SK-N-DZ (cell line): ENCODE results near the gene TUBB1.
"Not testable (repeated sequence)": the region's sequence is repeated elsewhere in the genome, so short reads cannot be mapped to it uniquely, and the experiment has no call there.

Experiments used
- DNase-seq: peaks from one replicate; pipeline ENCODE4 v3.0.0-alpha.2; 2015; ENCODE audit warnings: low spot score

TUBB1 gene

DNA sequence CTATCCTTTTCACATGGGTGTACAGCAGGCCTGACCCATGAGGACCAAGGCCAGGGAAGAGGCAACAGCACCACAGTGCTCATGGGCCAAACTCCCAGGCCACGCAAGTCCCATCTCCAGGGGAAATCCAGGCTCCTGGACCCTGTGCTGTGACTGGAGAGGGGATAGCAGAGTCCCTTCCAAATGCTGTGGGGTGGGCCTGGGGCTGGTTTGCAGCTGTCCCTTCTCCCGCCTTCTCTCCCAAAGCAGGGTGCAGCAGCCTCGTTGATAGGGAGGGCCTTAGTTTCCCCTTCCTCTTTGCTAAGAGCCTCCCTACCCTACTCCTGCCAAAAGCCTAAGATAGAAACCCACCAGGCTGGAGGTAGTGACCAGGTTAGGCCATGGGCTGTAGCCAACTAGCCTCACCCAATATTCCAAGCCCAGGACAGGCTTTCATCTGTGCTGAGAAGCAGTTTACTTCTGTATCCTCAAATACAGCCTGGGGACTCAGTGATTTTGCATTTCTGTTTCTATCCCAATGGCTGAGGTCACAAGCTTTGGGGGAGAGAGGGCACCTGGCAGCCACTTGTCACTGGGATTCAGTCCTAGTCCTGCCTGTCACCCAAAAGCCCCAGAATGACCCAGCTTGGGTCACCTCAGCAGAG, 13.6 kb upstream of the TUBB1 start:
- no peak for DNase-seq

DNA sequence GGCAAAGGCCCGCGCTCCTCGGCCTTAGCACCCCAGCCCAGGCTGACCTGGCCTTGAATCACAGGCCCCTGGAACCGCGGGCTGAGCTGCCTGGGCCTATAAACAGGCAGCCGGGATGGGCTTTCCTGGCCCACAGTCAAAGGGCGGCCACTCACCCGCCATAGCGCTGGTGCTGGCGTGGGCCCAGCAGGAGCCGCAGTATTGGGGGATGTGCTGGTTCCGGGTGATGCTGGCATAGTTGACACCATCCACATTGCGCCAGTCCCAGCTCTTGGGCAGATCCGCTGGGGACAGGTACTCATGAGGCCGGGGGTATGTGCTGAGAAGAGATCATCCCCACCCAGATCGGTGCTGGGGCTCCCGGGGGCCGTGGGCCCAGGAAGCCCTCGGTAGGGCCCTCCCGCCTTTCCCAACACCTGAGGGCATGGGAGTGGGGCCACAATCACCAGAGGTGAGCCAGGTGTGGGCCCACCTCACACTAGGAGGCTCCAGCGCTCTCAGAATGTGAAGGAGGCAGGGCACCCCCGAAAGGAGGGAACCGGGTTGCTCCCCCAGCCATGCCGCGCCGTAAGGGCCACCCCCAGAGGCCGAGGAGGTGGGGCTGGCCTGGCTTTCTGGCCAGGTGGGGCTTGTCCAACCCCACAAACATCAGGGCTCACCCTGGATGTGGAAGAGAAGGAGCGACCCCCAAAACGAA, 12.9 kb upstream of the TUBB1 start:
- DNase-seq: no peak

- DNase-seq: no peak
Measured at GRCh38 chr20:59006864-59007664, 12.2 kb upstream of the TUBB1 start, which contains the start of gene CTSZ. Gene CTSZ, minus strand, starts transcription at chr20:59007254. Its CDS starts 126 bp downstream, at chr20:59007128.

DNA sequence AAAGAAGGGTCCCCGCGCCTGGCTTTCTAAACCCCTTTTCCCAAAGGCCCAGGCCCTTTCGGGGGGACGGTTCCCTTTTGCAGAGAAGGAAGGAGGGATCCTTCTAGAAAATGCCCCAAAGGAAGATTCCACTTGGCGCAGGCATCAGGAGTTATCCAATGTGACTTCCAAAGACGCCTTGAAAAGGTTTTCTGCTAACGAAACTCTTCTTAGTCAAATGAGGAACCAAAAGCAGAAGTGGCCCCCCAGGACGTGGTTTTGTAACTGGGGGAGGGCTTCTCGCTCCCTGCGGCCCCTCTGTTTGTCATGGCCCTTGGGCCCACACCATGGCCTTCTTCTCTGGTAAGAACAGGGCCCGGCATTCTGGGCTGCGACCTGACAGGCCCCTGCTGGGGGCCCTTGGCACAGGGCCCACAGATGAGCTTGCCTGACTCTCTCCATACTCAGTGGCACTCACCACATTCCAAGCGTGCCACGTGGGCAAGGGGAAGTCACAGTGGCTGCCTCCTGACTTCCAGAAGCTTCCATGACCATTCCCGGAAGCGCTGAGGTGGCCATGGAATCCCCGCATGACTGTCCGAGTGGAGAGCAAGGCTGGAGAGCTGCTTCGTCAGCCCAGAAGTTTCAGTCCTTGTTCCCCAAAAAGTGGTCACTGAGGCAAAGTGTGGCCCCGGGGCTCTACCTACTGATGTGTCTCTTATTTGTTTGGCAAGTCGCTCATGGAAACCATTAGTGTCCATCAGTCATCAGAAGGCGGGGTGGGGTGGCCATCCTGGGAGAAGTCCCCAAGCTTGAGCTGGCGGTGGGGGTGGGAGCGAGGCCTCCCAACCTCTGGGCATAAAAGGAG, 11.3 kb upstream of the TUBB1 start:
- DNase-seq: no peak

- no peak for DNase-seq
Measured at GRCh38 chr20:59008715-59009336, 10.4 kb upstream of the TUBB1 start.

GRCh38 chr20:59010321-59010994, 8.8 kb upstream of the TUBB1 start:
- DNase-seq: no peak

DNA sequence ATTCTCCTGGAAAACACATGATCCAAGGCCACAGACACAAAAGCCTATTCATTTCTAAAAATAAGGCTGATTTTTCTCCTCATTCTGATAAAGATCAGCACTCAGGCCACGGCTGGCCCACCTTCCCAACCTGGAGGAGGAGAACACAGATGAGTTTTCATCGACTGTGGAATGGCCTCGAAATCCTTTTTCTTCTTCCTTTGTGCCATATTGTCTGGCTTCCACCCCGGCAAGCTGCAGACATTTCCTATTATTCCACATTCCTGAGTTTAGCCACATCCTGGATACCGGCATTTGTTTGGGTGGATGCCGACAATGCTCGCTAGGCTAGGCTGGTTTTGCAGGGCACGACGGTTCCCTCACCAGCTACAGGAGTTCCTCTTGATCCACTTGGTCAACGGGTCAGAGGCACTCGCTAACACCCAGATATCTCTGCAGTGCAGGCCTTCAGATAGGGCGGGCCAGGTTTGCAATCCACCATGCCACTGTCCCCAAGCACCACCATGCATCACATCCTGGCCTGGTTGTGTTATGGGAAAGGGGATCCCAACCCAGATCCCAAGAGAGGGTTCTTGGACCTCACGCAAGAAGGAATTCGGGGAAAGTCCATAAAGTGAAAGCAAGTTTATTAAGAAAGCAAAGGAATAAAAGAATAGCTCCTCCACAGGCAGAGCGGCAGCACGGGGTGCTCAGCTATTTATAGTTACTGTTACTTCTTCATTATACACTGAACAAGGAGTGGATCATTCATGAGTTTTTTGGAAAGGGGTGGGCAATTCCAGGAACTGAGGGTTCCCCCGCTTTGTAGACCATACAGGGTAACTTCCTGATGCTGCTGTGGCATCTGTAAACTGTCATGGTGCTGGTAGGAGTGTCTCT, 8.0 kb upstream of the TUBB1 start:
- DNase-seq: no peak

- DNase-seq: not testable (repeated sequence)
Measured at GRCh38 chr20:59011874-59012157, 7.4 kb upstream of the TUBB1 start.

DNA sequence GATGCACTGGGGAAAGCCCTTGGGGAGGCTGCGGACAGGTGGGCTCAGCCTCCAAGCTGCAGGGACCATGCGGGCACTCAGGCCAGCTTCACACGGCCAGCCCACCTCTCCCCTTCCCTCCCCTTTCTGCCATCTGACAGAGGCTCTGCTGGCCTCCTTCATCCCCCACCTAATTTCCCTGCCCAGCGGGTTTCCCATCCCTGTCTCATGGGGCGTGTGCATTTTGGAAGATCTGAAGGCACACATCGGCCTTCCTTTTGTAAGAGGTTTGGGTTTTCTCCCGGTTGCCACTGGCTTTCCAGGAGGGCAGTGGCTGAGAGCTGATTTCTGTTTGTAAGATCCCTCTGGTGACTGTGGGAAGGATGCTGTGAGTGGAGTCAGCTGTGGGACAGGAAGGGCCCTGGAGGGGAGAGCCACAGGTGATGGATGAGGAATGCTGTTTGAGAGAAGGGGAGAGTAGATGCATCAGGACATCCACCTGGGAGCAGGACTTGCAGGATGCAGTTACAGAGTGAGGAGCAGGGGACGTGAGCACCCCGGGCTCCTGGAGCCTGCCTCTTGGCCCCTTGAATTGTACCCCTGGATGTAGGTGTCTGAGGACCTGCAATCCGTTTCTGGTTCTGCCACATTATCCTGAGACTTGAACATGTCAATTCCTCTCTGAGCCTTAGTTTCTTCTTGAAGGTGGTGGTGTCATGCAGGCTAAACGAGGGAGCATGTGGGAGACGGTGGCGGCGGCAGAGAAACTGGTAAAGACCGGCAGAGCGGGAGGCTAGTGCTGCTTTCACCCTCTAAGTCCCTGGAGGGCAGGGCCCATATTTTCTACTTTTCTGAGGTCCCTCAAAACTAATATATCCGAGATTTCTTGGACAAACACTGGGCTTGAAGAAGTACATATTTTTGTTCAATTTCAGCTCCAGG, 5.9 kb upstream of the TUBB1 start:
- no peak for DNase-seq

DNA sequence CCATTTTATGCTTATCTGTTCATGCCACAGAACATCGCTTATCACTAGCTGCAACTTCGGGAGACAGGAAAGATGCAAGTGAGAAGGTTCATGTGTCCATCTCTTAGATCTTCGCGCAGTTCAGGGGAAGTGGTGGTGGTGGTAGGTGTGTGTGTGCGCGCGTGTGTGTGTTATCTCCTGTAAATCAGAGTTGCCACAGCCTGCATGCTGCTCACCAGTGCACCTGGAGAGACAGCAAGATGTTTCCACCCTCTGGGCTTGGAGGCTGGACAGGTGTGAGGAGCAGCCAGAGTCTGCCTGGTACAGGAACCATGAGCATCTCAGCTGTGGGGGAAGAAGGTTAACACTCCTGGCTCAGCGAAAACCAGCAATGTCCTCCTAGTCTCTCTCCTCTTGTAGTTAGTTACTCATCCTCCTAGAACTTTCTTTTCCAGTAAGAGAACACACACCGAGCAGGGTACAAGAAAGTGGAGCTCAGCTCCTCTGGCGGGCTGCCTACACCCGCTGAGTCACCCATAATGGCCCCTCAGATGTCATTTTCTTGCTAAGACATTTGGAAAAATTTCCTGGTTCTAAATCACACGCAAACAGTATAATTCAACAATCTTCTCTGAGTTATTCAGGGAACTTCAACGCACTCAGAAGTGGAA, 5.1 kb upstream of the TUBB1 start:
- DNase-seq: no peak

DNA sequence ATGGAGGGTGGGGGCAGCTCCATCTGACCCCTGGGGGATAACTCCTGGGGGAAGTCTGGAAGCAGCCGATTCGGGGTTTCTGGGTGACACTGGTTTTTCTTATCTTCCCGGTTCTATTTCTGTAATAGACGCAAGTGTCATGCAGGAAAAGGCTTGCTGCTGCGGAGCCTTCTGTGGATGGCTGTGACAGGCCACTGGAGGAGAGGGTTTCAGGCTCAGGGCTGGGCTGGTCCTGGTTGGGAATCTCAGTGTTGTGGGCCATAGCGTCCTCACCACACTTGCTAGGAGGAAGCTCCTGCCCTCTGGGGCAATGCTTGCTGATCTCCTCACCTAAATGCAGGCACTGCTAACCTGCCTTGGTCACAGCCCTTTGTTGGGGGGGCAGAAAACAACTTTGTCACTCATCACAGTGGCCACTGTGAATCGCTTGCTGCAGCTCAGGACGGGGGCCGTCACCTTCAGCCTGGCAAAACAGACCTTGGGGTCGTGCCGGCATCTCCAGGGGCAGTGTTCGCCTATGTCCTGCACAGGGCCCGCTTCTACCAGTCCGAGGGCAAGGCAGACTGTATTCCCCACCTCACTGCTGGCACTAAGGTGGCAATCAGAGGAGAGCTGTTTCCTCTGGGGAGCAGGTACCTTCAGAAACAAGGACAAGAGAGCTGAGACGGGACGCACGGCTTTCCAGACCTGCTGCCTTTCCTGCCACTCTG, 4.4 kb upstream of the TUBB1 start:
- no peak for DNase-seq

DNA sequence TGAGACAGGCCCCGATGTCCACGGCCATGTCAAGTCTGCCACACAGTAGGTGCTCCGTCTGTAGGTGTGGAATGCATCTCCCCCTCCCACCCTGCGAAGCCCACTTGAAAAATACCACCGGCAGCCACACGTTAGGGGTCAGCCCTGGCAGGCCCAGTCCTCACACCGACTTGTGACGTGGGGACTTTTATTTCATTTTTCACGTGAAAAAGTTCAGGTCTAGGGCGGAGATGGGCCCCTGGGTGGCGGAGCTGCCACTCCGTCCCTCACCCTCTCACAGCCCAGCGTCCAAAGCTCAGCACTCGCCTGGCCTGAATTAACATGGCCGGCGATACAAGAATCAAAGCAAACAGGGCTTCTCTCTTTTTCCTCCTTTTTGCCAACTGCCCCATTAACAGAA, 3.8 kb upstream of the TUBB1 start:
- no peak for DNase-seq

GRCh38 chr20:59015812-59016711, 3.2 kb upstream of the TUBB1 start:
- DNase-seq: peak; percentile 79

DNA sequence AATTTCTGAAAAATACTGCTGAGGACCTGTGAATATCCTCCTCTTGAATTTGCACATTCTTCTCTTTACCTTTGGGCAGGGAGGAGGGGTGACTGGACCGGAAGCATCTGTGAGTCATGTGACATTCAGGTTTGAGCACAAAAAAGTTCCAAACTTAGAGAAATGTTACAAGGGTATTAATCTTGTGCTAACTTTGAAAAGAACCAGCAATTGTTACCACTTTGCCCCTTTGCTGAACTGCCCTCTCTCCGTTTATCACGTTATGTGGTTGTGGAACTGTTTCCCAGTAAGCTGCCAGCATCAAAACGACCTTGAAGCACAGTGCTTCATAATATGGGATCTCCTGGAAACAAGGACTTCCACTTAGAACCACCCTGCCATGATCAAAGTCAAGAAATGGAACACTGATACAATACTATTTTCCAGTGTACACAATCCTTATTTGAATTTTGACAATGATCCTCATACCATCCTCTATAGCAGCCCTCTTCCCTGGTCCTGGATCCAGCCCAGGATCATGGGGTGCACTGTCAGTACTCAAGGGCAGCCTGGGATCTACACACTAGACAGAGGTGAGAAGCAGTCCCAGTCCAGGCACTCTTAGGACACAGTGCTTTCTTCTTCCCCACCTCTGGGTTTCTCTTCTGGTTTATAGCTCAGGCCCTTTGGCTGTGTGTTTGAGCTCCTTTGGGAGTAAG, 2.3 kb upstream of the TUBB1 start:
- DNase-seq: no peak

DNA sequence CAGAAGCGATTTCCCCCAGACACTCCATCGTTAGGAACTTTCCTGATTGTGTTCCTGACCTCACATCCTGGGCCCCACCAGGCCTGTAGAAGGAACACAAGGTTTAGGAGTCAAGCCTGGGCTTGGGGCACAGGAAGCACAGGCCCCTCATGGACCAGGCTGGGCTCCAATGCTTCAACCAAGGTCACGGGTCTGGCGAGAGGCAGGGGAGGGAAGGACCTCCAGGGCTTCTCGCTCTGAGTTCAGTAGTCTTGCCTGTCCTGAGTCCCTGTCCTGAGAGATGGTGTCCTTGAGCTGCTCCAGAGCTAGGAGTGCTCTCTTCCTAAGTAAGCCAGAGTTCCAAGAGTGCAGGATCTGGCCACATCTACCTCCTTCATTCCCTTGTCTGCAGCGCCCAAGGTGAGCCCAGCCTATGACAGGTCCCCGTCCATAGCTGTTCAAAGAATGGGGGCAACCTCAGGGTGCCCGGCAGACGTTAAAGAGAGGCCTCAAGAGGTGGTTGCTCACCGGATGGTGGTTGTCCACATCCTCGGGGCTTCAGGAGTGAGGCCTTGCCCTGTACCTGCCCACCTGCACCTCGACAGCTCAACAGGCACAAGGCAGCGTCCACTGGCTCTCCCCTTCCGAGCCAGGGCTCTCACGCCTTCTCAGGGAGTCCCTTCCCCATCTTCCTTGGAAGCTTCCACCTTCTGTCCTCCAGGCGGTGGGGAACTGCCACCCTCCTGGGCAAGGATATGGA, 1.6 kb upstream of the TUBB1 start:
- DNase-seq: no peak
